SK-N-SH treated with all-trans-retinoic acid at 6 μM for 48 hours (cell line): ENCODE results near the gene RAMP3.

ENCODE experiments used
- ATAC-seq: fragments of 200-7000 bp; cut with Tn5 transposase; 3 replicates; pipeline ENCODE4 v1.9.1; 2020; ENCODE audit warnings: mild to moderate bottlenecking, moderate library complexity
- ARNTL ChIP-seq: fragments of 450-650 bp; formaldehyde crosslinking; IDR thresholded peaks from 2 replicates; pipeline ENCODE4 v1.5.0; 2020; ENCODE audit warnings: low read depth, mild to moderate bottlenecking, moderate library complexity, borderline replicate concordance
- BACH2 ChIP-seq: fragments of 250-450 bp; sonication (Bioruptor Pico); IDR thresholded peaks from 2 replicates; pipeline ENCODE4 v1.9.0; 2021; ENCODE audit warnings: mild to moderate bottlenecking, borderline replicate concordance
- CSDC2 ChIP-seq: fragments of 250-450 bp; sonication (Bioruptor Pico); IDR thresholded peaks from 2 replicates; pipeline ENCODE4 v1.5.0; 2020; ENCODE audit warnings: mild to moderate bottlenecking, moderate library complexity
- ESRRG ChIP-seq: fragments of 250-450 bp; sonication (Bioruptor Pico); IDR thresholded peaks from 2 replicates; pipeline ENCODE4 v1.6.1; 2021; ENCODE audit warnings: mild to moderate bottlenecking
- GLIS3 ChIP-seq: fragments of 250-450 bp; sonication (Bioruptor Pico); IDR thresholded peaks from 2 replicates; pipeline ENCODE4 v1.5.0; 2020; ENCODE audit warnings: mild to moderate bottlenecking, moderate library complexity
- ISL1 ChIP-seq: fragments of 250-450 bp; sonication (Bioruptor Pico); IDR thresholded peaks from 2 replicates; pipeline ENCODE4 v2.1.2; 2022; ENCODE audit warnings: mild to moderate bottlenecking, moderate library complexity
- OSR1 ChIP-seq: fragments of 250-450 bp; sonication (Bioruptor Pico); IDR thresholded peaks from 2 replicates; pipeline ENCODE4 v1.8.0; 2022; ENCODE audit warnings: moderate library complexity, mild to moderate bottlenecking, inconsistent platforms
- PPARA ChIP-seq: fragments of 250-450 bp; sonication (Bioruptor Pico); IDR thresholded peaks from 2 replicates; pipeline ENCODE4 v1.5.0; 2020; ENCODE audit warnings: mild to moderate bottlenecking, borderline replicate concordance
- RARB ChIP-seq: fragments of 250-450 bp; sonication (Bioruptor Pico); IDR thresholded peaks from 2 replicates; pipeline ENCODE4 v1.8.0; 2021; ENCODE audit warnings: mild to moderate bottlenecking, moderate library complexity
- SNAI2 ChIP-seq: fragments of 250-450 bp; sonication (Bioruptor Pico); IDR thresholded peaks from 2 replicates; pipeline ENCODE4 v1.5.0; 2020; ENCODE audit warnings: mild to moderate bottlenecking, moderate library complexity
- TCF4 ChIP-seq: fragments of 250-450 bp; sonication (Bioruptor Pico); IDR thresholded peaks from 2 replicates; pipeline ENCODE4 v1.8.0; 2021; ENCODE audit warnings: mild to moderate bottlenecking, moderate library complexity, borderline replicate concordance
- TOX ChIP-seq: fragments of 250-450 bp; sonication (Bioruptor Pico); IDR thresholded peaks from 2 replicates; pipeline ENCODE4 v1.8.0; 2021; ENCODE audit warnings: mild to moderate bottlenecking, moderate library complexity, borderline replicate concordance
- ZC3H10 ChIP-seq: fragments of 250-450 bp; sonication (Bioruptor Pico); IDR thresholded peaks from 2 replicates; pipeline ENCODE4 v1.5.1; 2021; ENCODE audit warnings: mild to moderate bottlenecking, moderate library complexity
- ZFP3 ChIP-seq: fragments of 250-450 bp; sonication (Bioruptor Pico); IDR thresholded peaks from 2 replicates; pipeline ENCODE4 v1.5.0; 2020; ENCODE audit warnings: mild to moderate bottlenecking, moderate library complexity
- ZFP30 ChIP-seq: fragments of 450-650 bp; formaldehyde crosslinking; IDR thresholded peaks from 2 replicates; pipeline ENCODE4 v1.5.0; 2022; ENCODE audit warnings: mild to moderate bottlenecking, moderate library complexity
- ZNF565 ChIP-seq: fragments of 450-650 bp; formaldehyde crosslinking; conservative IDR thresholded peaks from 2 replicates; pipeline ENCODE4 v1.5.0; 2020; ENCODE audit warnings: low read depth, mild to moderate bottlenecking, moderate library complexity
- ZNF70 ChIP-seq: fragments of 450-650 bp; formaldehyde crosslinking; IDR thresholded peaks from 2 replicates; pipeline ENCODE4 v1.5.0; 2020; ENCODE audit warnings: mild to moderate bottlenecking, moderate library complexity
- ZNF8 ChIP-seq: fragments of 450-650 bp; formaldehyde crosslinking; IDR thresholded peaks from 2 replicates; pipeline ENCODE4 v1.5.0; 2020; ENCODE audit warnings: mild to moderate bottlenecking, moderate library complexity
- TF ChIP-seq, protein P1 (sequence below): fragments of 250-450 bp; sonication (Bioruptor Pico); IDR thresholded peaks from 2 replicates; pipeline ENCODE4 v1.5.1; 2020; ENCODE audit warnings: low read depth, mild to moderate bottlenecking, moderate library complexity
- TF ChIP-seq, protein P2 (sequence below): fragments of 250-450 bp; sonication (Bioruptor Pico); IDR thresholded peaks from 2 replicates; pipeline ENCODE4 v1.5.0; 2020; ENCODE audit warnings: mild to moderate bottlenecking, moderate library complexity
- TF ChIP-seq, protein P3 (sequence below): fragments of 250-450 bp; sonication (Bioruptor Pico); IDR thresholded peaks from 2 replicates; pipeline ENCODE4 v1.5.1; 2021; ENCODE audit warnings: mild to moderate bottlenecking, moderate library complexity
- TF ChIP-seq, protein P4 (sequence below): fragments of 250-450 bp; sonication (Bioruptor Pico); IDR thresholded peaks from 2 replicates; pipeline ENCODE4 v1.8.0; 2020; ENCODE audit warnings: mild to moderate bottlenecking, moderate library complexity, borderline replicate concordance
- TF ChIP-seq, protein P5 (sequence below): fragments of 250-450 bp; sonication (Bioruptor Pico); IDR thresholded peaks from 2 replicates; pipeline ENCODE4 v1.8.0; 2021; ENCODE audit warnings: low read depth, mild to moderate bottlenecking, moderate library complexity, borderline replicate concordance

Gene RAMP3

DNA sequence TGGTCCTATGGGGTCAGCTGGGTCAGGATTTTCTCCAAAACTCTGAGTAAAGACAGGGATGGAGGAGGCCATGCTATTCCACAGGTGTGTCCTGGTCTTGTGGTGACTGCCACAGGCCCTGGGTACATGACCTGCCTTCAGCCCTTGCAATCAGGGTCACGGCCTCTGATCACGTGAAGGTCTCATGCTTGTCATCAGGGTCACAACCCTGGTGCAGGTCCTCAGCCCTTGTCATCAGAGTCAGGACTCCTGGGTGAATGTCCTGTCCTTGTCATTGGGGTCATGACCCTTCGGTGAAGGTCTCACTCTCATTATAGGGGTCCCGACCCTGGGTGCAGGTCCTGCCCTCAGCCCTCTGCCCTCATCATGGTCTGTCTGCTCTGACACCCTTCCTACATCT lies 24.2 kb upstream of the RAMP3 start:
- no peak for TF ChIP-seq ISL1 (CRISPR knock-in tag)
- TF ChIP-seq ZFP3 = no peak
- TF ChIP-seq OSR1 (CRISPR knock-in tag) = no peak
- no peak for TF ChIP-seq RARB (CRISPR knock-in tag)
- TF ChIP-seq SNAI2 (CRISPR knock-in tag) = no peak
- TF ChIP-seq ZNF565 (CRISPR knock-in tag) = no peak
- no peak for TF ChIP-seq ESRRG (CRISPR knock-in tag)
- TF ChIP-seq TCF4 (CRISPR knock-in tag) = no peak
- TF ChIP-seq, protein P1, sequence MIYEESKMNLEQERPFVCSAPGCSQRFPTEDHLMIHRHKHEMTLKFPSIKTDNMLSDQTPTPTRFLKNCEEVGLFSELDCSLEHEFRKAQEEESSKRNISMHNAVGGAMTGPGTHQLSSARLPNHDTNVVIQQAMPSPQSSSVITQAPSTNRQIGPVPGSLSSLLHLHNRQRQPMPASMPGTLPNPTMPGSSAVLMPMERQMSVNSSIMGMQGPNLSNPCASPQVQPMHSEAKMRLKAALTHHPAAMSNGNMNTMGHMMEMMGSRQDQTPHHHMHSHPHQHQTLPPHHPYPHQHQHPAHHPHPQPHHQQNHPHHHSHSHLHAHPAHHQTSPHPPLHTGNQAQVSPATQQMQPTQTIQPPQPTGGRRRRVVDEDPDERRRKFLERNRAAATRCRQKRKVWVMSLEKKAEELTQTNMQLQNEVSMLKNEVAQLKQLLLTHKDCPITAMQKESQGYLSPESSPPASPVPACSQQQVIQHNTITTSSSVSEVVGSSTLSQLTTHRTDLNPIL (CRISPR knock-in tag) = no peak
- no peak for TF ChIP-seq ZC3H10 (CRISPR knock-in tag)
- TF ChIP-seq CSDC2 = no peak
- no peak for TF ChIP-seq TOX (CRISPR knock-in tag)
- TF ChIP-seq, protein P2, sequence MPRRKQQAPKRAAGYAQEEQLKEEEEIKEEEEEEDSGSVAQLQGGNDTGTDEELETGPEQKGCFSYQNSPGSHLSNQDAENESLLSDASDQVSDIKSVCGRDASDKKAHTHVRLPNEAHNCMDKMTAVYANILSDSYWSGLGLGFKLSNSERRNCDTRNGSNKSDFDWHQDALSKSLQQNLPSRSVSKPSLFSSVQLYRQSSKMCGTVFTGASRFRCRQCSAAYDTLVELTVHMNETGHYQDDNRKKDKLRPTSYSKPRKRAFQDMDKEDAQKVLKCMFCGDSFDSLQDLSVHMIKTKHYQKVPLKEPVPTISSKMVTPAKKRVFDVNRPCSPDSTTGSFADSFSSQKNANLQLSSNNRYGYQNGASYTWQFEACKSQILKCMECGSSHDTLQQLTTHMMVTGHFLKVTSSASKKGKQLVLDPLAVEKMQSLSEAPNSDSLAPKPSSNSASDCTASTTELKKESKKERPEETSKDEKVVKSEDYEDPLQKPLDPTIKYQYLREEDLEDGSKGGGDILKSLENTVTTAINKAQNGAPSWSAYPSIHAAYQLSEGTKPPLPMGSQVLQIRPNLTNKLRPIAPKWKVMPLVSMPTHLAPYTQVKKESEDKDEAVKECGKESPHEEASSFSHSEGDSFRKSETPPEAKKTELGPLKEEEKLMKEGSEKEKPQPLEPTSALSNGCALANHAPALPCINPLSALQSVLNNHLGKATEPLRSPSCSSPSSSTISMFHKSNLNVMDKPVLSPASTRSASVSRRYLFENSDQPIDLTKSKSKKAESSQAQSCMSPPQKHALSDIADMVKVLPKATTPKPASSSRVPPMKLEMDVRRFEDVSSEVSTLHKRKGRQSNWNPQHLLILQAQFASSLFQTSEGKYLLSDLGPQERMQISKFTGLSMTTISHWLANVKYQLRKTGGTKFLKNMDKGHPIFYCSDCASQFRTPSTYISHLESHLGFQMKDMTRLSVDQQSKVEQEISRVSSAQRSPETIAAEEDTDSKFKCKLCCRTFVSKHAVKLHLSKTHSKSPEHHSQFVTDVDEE (CRISPR knock-in tag) = no peak
- no peak for TF ChIP-seq GLIS3 (CRISPR knock-in tag)
- no peak for TF ChIP-seq PPARA (CRISPR knock-in tag)
- TF ChIP-seq ZFP30 (CRISPR knock-in tag) = no peak
- TF ChIP-seq BACH2 (CRISPR knock-in tag) = no peak
- TF ChIP-seq, protein P3, sequence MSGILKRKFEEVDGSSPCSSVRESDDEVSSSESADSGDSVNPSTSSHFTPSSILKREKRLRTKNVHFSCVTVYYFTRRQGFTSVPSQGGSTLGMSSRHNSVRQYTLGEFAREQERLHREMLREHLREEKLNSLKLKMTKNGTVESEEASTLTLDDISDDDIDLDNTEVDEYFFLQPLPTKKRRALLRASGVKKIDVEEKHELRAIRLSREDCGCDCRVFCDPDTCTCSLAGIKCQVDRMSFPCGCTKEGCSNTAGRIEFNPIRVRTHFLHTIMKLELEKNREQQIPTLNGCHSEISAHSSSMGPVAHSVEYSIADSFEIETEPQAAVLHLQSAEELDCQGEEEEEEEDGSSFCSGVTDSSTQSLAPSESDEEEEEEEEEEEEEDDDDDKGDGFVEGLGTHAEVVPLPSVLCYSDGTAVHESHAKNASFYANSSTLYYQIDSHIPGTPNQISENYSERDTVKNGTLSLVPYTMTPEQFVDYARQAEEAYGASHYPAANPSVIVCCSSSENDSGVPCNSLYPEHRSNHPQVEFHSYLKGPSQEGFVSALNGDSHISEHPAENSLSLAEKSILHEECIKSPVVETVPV (CRISPR knock-in tag) = no peak
- TF ChIP-seq, protein P4, sequence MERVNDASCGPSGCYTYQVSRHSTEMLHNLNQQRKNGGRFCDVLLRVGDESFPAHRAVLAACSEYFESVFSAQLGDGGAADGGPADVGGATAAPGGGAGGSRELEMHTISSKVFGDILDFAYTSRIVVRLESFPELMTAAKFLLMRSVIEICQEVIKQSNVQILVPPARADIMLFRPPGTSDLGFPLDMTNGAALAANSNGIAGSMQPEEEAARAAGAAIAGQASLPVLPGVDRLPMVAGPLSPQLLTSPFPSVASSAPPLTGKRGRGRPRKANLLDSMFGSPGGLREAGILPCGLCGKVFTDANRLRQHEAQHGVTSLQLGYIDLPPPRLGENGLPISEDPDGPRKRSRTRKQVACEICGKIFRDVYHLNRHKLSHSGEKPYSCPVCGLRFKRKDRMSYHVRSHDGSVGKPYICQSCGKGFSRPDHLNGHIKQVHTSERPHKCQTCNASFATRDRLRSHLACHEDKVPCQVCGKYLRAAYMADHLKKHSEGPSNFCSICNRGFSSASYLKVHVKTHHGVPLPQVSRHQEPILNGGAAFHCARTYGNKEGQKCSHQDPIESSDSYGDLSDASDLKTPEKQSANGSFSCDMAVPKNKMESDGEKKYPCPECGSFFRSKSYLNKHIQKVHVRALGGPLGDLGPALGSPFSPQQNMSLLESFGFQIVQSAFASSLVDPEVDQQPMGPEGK (CRISPR knock-in tag) = no peak
- no peak for TF ChIP-seq ZNF70 (CRISPR knock-in tag)
- no peak for ATAC-seq

DNA sequence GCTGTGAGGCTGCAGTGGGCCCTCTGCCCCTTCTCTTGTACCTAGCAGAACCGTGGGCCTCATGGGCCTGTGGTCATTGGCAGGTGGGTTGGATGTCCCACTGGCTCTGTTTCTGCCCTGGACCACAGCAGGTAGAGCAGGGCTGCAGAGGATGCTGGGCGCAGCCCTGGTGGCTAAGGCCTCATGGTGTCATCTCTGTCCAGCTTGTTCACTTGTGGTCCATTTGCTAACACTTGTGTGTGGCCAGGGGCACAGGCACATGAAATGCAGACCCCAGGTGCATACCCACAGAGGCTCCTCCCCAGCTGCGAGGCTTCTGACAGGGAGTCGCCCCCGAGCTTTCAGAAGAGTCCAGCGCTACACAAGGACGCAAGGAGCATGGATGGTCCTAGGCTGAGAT lies 23.7 kb upstream of the RAMP3 start:
- no peak for ATAC-seq
- TF ChIP-seq RARB (CRISPR knock-in tag) (no peak), ZNF70 (CRISPR knock-in tag) (no peak), ZNF8 (no peak), CSDC2 (no peak), ZC3H10 (CRISPR knock-in tag) (no peak), BACH2 (CRISPR knock-in tag) (no peak), TCF4 (CRISPR knock-in tag) (no peak), ARNTL (CRISPR knock-in tag) (no peak), OSR1 (CRISPR knock-in tag) (no peak)
- TF ChIP-seq, protein P4 (CRISPR knock-in tag) = no peak
- TF ChIP-seq, protein P1 (CRISPR knock-in tag) = no peak
- TF ChIP-seq, protein P5, sequence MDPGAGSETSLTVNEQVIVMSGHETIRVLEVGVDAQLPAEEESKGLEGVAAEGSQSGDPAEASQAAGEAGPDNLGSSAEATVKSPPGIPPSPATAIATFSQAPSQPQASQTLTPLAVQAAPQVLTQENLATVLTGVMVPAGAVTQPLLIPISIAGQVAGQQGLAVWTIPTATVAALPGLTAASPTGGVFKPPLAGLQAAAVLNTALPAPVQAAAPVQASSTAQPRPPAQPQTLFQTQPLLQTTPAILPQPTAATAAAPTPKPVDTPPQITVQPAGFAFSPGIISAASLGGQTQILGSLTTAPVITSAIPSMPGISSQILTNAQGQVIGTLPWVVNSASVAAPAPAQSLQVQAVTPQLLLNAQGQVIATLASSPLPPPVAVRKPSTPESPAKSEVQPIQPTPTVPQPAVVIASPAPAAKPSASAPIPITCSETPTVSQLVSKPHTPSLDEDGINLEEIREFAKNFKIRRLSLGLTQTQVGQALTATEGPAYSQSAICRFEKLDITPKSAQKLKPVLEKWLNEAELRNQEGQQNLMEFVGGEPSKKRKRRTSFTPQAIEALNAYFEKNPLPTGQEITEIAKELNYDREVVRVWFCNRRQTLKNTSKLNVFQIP = no peak
